Neural progenitor cell (in vitro differentiated cells): ENCODE data around the gene MYO18B.

Experiments used
- CTCF ChIP-seq: fragments of 200-600 bp; sonication (generic); IDR thresholded peaks from 2 replicates; pipeline ENCODE4 v1.5.1; 2017; ENCODE audit warnings: antibody characterized with exemption, mild to moderate bottlenecking
- EZH2 ChIP-seq: fragments of 200-600 bp; sonication (generic); IDR thresholded peaks from 2 replicates; pipeline ENCODE4 v1.6.1; 2017; ENCODE audit warnings: antibody characterized with exemption, mild to moderate bottlenecking, moderate library complexity
- EZH2phosphoT487 ChIP-seq: fragments of 200-600 bp; sonication (generic); IDR thresholded peaks from 2 replicates; pipeline ENCODE4 v1.6.1; 2017; ENCODE audit warnings: antibody characterized with exemption

DNA sequence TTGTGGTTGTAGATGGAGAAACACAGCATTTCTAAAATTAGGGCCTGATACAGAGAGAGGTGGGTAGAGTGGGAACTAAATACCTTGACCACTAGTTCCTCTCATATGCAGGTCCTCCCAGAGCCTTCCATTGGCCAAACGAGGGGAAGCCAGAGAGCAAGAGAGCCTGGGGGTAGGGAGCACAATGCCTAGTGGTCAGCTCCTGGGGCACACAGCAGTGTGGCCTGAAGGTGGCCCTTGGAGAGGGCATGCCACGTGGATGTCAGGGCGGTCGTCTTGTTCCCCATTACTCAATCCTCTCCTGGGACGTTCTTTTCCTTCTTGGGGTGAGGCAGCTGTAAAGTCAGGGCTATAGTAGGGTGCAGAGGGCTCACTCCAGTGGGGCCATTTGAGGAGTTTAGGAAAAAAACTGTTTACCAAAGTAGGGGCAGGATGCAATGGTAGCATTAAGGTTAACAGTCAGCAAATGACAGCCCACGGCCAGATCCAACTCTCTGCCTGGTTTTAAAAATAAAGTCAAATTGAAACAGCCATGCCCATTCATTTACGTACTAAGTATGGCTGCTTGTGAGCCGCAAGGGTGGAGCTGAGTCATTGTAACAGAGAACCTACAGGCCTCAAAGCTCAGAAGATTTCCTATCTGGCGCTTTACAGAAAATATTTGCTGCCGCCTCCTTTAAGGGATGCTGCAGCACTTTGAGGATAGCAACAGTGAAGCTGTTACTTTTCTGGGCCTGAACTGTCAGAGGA lies 7.6 kb downstream of the MYO18B start:
- TF ChIP-seq CTCF (no peak), EZH2phosphoT487 (no peak), EZH2 (no peak)
